Transverse colon (tissue), 4 donors: ENCODE results near the gene CNTN1. TPM values are rescaled to one million over a fixed set of nuclear protein-coding genes. Genes with fewer than 3 reads are reported as not detected.
A peak's percentile ranks its signal among the peaks of the same experiment; 100 is the strongest.

Experiments used
- DNase-seq: peaks from one replicate; pipeline ENCODE4 v3.0.0-alpha.2; 2019
- H3K27ac ChIP-seq, 4 donors: fragments of 200-600 bp; sonication (generic); 2 replicates each; pipeline ENCODE4 v1.5.1; 2016 to 2018; ENCODE audit warnings: inconsistent platforms in 4 of 4
- H3K27me3 ChIP-seq: fragments of 200-600 bp; sonication (generic); 2 replicates; pipeline ENCODE4 v1.5.1; 2017; ENCODE audit warnings: inconsistent platforms
- H3K36me3 ChIP-seq, 4 donors: fragments of 200-600 bp; sonication (generic); 2 replicates each; pipeline ENCODE4 v1.5.1; 2017 to 2019; ENCODE audit warnings: inconsistent platforms in 4 of 4
- H3K4me1 ChIP-seq, 4 donors: fragments of 200-600 bp; sonication (generic); 2 replicates each; pipeline ENCODE4 v1.5.1; 2017 to 2020; ENCODE audit warnings: inconsistent platforms in 4 of 4
- H3K4me3 ChIP-seq, 4 donors: fragments of 200-600 bp; sonication (generic); 1 replicate in 1 of 4; 2 replicates in 3 of 4; pipeline versions ENCODE4 v1.5.1 to v1.6.1; 2017 to 2019; ENCODE audit warnings: inconsistent platforms in 4 of 4
- H3K9me3 ChIP-seq, 2 donors: fragments of 200-600 bp; sonication (generic); 2 replicates each; pipeline ENCODE4 v1.5.1; 2017 to 2019; ENCODE audit warnings: inconsistent platforms in 2 of 2
- EP300 ChIP-seq: sonication (generic); formaldehyde crosslinking; IDR thresholded peaks from one replicate; pipeline ENCODE4 v1.6.1; 2017; ENCODE audit warnings: antibody characterized with exemption, low read depth
- POLR2A ChIP-seq: fragments of 450-650 bp; IDR thresholded peaks from one replicate; pipeline ENCODE4 v1.6.1; 2016; ENCODE audit warnings: antibody characterized with exemption, mild to moderate bottlenecking, moderate library complexity
- POLR2AphosphoS5 ChIP-seq, 3 donors: sonication (generic); formaldehyde crosslinking; IDR thresholded peaks; one replicate each; pipeline ENCODE4 v1.6.1; 2016; ENCODE audit warnings: antibody characterized with exemption in 3 of 3
- WGBS, 2 donors: methylation state at CpG; one replicate each; pipeline ENCODE4 v1.1.5; 2018; ENCODE audit warnings: low coverage in 1 of 2; 5-methylcytosine and 5-hydroxymethylcytosine counted together
- in situ Hi-C, 4 donors: fragments of 200-750 bp; cut with MboI; loops; one replicate each; pipeline versions ENCODE4 v1.15.0 to v1.15.1; 2017; ENCODE audit warnings: low sequenced_read_pairs in 3 of 4, low pct_ligation_motif_present in 1 of 4, low pct_unique_long_range_greater_than_20kb in 1 of 4
- intact Hi-C: fragments of 100-400 bp; cut with DNase I; formaldehyde crosslinking; loops from one replicate; pipeline ENCODE4 v1.15.1; 2023; ENCODE audit warnings: low total_unique reads
- total RNA-seq, 4 donors: library from RNA; depleted of rRNA; stranded (reverse); fragments of >200 nt; gene quantifications; one replicate each; pipeline ENCODE4 v1.1.0, GENCODE V29; 2016
- TF ChIP-seq, protein P1 (sequence below), 5 experiments: fragments of 200-600 bp in 3 of 5; fragments of 450-650 bp in 2 of 5; sonication (generic) in 3 of 5; IDR thresholded peaks; 1 replicate in 2 of 5; 2 replicates in 3 of 5; pipeline ENCODE4 v1.5.1; 2016 to 2017; ENCODE audit warnings: antibody characterized with exemption in 5 of 5, inconsistent platforms in 3 of 5, mild to moderate bottlenecking in 2 of 5, moderate library complexity in 1 of 5

Gene CNTN1
- total RNA-seq, 4 donors from 2014 or later: 0.60 to 3.2 (median 1.4) TPM

DNA sequence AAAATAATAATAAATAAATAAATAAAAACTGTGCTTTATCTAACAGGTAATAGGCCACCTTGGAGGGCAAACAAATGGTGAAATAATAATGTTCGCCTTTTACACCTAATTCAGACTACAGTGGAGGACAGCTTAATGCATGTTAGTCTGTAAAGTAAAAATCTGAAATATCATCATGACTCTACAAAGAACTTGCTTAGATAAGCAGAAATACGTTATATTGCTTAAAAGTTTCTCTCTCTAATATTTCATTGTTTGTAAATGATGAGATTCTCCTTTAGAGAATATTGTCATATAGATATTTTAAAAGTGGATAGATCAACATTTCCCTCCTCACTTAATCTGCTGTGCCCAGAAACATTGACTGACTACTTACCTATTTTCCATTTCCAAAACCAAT is 397.2 kb downstream of the CNTN1 start:
- Histone ChIP-seq H3K4me3 (no peak overlapping the region), H3K27me3 (no peaks in the 10 kb centered on the region), H3K4me1 (no peaks in the 10 kb centered on the region), H3K9me3 (no peaks in the 10 kb centered on the region), H3K27ac (no peak overlapping the region), H3K36me3 (no peaks in the 10 kb centered on the region)
- in situ Hi-C loops (no loop called here), intact Hi-C loops (no loop called here)
- TF ChIP-seq POLR2AphosphoS5 (IDR thresholded peaks at IDR 0.05) (no peak), POLR2A (no peak), EP300 (no peak)
- TF ChIP-seq, protein P1, sequence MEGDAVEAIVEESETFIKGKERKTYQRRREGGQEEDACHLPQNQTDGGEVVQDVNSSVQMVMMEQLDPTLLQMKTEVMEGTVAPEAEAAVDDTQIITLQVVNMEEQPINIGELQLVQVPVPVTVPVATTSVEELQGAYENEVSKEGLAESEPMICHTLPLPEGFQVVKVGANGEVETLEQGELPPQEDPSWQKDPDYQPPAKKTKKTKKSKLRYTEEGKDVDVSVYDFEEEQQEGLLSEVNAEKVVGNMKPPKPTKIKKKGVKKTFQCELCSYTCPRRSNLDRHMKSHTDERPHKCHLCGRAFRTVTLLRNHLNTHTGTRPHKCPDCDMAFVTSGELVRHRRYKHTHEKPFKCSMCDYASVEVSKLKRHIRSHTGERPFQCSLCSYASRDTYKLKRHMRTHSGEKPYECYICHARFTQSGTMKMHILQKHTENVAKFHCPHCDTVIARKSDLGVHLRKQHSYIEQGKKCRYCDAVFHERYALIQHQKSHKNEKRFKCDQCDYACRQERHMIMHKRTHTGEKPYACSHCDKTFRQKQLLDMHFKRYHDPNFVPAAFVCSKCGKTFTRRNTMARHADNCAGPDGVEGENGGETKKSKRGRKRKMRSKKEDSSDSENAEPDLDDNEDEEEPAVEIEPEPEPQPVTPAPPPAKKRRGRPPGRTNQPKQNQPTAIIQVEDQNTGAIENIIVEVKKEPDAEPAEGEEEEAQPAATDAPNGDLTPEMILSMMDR (IDR thresholded peaks at IDR 0.05): no peak
- no peak for DNase-seq
- 71 to 73% methylated on average over 2 of the region's 2 CpGs for WGBS, 2 donors

DNA sequence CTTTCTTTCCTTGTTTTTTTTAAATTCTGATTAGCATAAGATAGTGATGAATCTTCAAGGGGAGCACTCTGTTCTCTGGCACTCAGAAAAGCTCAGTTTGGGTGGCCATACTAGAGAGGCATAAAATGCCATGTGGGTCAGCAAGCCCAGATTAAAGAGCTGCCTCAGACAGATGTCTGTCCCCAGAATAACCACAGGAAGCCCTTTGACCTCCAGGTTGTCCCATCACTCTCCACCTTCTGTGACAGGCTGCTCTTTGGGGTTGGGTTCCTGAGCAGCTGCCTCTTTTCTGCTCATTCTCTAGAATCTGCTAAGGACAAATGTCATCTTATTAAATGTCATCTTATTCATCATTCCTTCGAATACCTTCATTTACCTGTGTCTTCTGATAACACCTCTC is 399.9 kb downstream of the CNTN1 start:
- Histone ChIP-seq H3K27me3 (no peaks in the 10 kb centered on the region), H3K9me3 (no peaks in the 10 kb centered on the region), H3K27ac (no peak overlapping the region), H3K36me3 (no peaks in the 10 kb centered on the region), H3K4me1 (no peaks in the 10 kb centered on the region), H3K4me3 (no peak overlapping the region)
- WGBS, 2 donors: 75 to 76% methylated on average over 1 of the region's 1 CpG
- intact Hi-C loops (no loop called here), in situ Hi-C loops (no loop called here)
- no peak for TF ChIP-seq EP300
- no peak for TF ChIP-seq POLR2A
- TF ChIP-seq, protein P1 (IDR thresholded peaks at IDR 0.05): no peak
- no peak for TF ChIP-seq POLR2AphosphoS5 (IDR thresholded peaks at IDR 0.05)
- DNase-seq: no peak

DNA sequence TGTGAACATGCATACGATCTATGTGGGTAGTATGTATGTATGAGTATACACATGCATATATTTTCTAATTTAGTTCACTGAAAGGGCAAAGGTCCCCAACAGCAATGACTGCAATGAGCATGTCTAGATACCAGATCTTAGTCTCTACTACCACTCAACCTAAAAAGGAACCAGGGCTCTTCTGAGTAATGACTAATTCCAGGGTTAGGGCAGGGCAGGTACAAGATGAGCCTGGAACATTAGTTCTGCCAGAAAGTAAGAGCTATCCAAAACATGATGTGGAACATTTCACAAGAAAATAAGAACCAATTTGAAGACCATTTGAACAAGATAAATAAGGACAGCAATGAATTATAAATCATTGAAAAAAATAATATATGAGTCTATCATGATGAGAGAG is 404.6 kb downstream of the CNTN1 start:
- H3K4me3 ChIP-seq: no peak overlapping the region
- no peak overlapping the region for H3K27ac ChIP-seq
- intact Hi-C loops: no loop called here
- 79 to 80% methylated on average over 1 of the region's 1 CpG for WGBS, 2 donors
- in situ Hi-C loops: no loop called here
- no peaks in the 10 kb centered on the region for H3K9me3 ChIP-seq
- no peaks in the 10 kb centered on the region for H3K27me3 ChIP-seq
- no peaks in the 10 kb centered on the region for H3K4me1 ChIP-seq
- DNase-seq: no peak
- H3K36me3 ChIP-seq: no peaks in the 10 kb centered on the region
- TF ChIP-seq POLR2A (no peak), EP300 (no peak)
- TF ChIP-seq, protein P1 (IDR thresholded peaks at IDR 0.05): no peak

DNA sequence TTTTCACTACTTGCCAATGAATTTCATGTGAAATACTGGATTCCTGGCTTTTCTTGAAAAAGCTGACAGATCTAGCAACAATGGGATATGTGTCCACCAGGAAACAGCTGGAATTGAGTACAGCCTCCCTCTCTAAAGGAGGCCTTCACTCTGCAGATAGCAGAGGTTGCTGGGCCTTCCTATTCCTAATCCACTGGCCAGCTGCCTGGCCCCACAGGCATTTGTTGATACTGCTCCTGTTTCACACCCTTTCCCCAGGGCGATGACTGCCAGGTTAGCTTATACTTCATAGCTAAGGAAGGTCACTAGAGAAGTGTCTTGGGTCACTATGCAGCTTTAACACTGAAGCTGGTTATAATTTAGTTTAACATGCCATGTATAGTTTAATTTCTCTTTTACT is 408.3 kb downstream of the CNTN1 start:
- in situ Hi-C loops: no loop called here
- 50 to 70% methylated on average over 1 of the region's 1 CpG for WGBS, 2 donors
- TF ChIP-seq POLR2AphosphoS5 (IDR thresholded peaks at IDR 0.05): no peak
- no peak for TF ChIP-seq POLR2A
- no peak for TF ChIP-seq EP300
- TF ChIP-seq, protein P1 (IDR thresholded peaks at IDR 0.05): no peak
- Histone ChIP-seq H3K4me1 (no peaks in the 10 kb centered on the region), H3K4me3 (no peak overlapping the region), H3K9me3 (no peaks in the 10 kb centered on the region), H3K27ac (peak overlapping the region in 1 of 4 donors; percentile 19), H3K27me3 (no peaks in the 10 kb centered on the region), H3K36me3 (no peaks in the 10 kb centered on the region)
- DNase-seq: no peak
- intact Hi-C loops: no loop called here
